ENCODE measurements around the gene RNF123.
"Not testable (repeated sequence)": the region's sequence is repeated elsewhere in the genome, so short reads cannot be mapped to it uniquely, and the experiment has no call there.

The RNF123 gene

DNA sequence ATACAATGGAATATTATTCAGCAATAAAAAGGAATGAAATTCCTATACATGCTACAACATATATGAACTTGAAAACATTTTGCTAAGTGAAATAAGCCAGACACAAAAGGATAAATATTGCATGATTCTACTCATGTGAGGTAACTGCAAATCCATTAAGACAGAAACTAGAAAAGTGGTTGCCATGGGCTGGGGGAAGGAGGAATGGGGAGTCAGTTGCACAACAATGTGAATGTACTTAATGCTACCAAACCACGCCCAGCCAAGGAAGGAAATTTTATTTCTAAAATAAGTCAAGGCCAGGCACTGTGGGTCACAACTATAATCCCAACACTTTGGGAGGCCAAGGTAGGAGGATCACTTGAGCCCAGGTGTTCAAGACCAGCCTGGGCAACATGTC lies 44.2 kb downstream of the RNF123 start:
- Histone ChIP-seq H3K27ac (no peak overlapping the region), H3K4me3 (no peak overlapping the region)
- no peak for DNase-seq (ENCODE audit: low spot score)
- TF ChIP-seq, protein P1, sequence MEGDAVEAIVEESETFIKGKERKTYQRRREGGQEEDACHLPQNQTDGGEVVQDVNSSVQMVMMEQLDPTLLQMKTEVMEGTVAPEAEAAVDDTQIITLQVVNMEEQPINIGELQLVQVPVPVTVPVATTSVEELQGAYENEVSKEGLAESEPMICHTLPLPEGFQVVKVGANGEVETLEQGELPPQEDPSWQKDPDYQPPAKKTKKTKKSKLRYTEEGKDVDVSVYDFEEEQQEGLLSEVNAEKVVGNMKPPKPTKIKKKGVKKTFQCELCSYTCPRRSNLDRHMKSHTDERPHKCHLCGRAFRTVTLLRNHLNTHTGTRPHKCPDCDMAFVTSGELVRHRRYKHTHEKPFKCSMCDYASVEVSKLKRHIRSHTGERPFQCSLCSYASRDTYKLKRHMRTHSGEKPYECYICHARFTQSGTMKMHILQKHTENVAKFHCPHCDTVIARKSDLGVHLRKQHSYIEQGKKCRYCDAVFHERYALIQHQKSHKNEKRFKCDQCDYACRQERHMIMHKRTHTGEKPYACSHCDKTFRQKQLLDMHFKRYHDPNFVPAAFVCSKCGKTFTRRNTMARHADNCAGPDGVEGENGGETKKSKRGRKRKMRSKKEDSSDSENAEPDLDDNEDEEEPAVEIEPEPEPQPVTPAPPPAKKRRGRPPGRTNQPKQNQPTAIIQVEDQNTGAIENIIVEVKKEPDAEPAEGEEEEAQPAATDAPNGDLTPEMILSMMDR (IDR thresholded peaks at IDR 0.05) = no peak

DNA sequence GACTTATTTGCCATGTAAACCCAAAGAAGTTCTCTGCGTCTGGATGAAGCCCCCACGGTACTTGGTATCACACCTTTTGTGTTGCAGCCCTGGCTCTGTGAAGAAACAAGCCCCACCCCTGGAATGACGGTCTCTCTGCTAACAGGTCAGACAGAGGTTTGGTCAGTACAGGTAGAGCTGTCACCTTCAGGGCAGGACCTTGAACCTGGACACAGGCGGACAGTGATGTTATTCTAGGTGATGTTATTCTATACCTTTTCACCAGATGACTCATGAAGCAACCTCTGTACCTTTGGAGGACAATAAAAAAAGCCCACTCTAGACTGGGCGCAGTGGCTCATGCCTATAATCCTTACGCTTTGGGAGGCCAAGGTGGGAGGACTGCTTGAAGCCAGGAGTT lies 45.4 kb downstream of the RNF123 start:
- DNase-seq (ENCODE audit: low spot score) = no peak
- TF ChIP-seq, protein P1 (IDR thresholded peaks at IDR 0.05) = no peak
- Histone ChIP-seq H3K27ac (no peak overlapping the region), H3K4me3 (no peak overlapping the region)

DNA sequence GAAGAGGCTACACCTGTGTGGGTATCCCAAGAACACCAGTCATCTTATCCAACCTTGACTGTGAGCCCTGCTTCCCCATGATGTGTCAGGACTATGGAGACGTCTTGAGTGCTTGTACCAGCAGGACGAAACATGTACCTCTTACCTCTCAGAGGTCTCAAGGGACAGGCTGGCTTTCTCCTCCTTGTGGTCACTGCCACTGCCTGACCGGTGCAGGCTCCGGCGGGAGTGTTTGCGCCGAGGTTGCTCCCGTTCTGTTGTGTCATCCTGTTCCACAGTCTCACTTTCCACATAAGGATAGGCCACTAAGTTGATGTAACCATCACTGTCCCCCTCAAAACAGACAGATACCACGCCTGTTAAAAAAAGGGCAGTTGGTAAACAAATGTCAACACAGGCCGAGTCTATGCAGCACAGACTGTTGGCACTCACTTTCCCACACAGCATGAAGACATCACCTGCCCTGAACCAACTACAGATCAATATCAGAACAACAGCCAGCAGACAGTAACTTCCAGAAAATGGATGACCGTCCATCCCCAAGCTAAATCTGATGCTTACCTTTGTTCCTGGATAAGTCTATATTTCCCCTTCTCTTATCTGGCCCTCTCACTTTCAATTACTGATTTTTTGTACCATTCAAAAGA lies 48.8 kb downstream of the RNF123 start:
- no peak overlapping the region for H3K27ac ChIP-seq
- TF ChIP-seq, protein P1 (IDR thresholded peaks at IDR 0.05) = no peak
- DNase-seq (ENCODE audit: low spot score) = no peak
- no peak overlapping the region for H3K4me3 ChIP-seq

DNA sequence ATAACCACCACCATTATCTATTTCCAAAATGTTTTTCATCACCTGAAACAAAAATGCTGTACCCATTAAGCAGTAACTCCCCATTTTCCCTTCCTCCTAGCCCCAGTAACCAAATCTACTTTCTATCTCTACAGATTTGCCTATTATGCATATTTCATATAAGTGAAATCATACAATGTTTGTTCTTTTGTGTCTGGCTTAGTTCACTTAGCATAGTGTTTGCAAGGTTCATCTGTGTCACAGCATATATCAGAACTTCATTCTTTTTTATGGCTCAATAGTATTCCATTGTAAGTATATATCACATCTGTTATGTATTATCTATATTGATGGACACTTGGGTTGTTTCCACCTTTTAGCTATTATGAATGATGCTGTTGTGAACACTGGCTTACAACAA lies 51.1 kb downstream of the RNF123 start:
- Histone ChIP-seq H3K4me3 (no peak overlapping the region), H3K27ac (no peak overlapping the region)
- TF ChIP-seq, protein P1 (IDR thresholded peaks at IDR 0.05) = no peak
- no peak for DNase-seq (ENCODE audit: low spot score)

DNA sequence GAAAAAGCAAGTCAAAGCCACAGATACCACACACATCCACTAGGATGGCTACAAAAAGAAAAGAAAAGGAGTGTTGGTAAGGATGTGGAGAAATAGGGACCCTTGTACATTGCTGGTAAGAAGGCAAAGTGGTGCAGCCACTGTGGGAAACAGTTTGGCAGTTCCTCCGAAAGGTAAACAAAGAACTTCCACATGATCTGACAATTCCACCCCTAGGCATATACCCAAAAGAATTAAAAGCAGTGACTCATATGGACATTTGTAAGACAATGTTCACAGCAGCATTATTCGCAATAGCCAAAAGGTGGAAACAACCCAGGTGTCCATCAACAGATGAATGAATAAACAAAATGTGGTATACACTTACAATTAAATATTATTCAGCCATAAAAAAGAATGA lies 56.6 kb downstream of the RNF123 start:
- TF ChIP-seq, protein P1 (IDR thresholded peaks at IDR 0.05) = no peak
- no peak overlapping the region for H3K4me3 ChIP-seq
- DNase-seq (ENCODE audit: low spot score) = no peak
- no peak overlapping the region for H3K27ac ChIP-seq

DNA sequence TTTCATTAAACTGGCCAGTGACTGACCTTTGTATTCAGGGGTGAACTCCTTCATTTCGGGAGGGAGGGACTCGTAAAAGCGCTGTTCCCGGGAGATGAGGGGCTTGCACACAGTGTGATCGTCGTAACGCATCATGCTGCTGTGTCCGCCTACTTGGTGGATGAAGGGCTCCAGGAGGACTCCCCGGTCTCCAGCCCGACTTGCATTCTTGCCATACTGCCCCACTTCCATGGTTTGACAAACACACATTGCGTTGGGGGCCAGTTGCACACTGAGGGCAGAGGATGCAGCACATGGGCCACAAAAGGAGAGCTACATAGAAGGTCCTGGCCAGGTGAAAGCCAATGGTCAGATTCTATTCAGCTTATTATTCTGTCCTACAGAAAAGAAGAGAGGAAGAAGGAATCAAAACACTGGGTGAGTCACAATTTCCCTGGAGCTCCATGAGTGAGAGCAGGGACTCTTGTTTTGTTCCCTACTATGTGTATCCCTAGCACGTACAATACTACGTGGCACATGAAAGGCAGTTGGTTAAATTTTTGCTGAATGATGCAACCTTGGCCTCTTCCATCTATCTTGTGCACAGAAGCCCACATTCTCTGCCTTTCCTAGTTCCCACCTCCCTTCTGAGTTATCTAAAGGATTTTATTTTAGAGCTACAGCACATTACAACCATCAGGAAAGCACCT lies 58.6 kb downstream of the RNF123 start:
- no peak overlapping the region for H3K27ac ChIP-seq
- TF ChIP-seq, protein P1 (IDR thresholded peaks at IDR 0.05) = no peak
- DNase-seq (ENCODE audit: low spot score) = no peak
- H3K4me3 ChIP-seq = no peak overlapping the region

DNA sequence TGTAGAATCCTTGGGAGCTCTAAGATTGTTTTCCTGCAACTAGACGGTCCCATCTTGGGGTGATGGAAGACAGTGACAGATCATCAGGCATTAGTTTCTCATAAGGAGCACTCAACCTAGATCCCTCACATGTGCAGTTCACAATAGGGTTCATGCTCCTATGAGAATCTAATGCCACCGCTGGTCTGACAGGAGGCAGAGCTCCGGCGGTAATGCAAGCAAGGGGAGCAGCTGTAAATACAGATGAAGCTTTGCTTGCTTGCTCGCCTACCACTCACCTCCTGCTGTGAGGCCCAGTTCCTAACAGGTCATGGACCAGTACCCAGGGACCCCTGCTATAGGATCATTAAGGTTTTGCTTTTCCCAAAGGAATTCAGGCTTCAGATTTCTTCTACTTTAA lies 59.5 kb downstream of the RNF123 start:
- not testable (repeated sequence) for H3K4me3 ChIP-seq; H3K27ac ChIP-seq; DNase-seq (ENCODE audit: low spot score)

Data from coronary artery (tissue), 2 donors.